K562 (cell line): ENCODE results near the gene ARHGAP12. TPM values are rescaled to one million over a fixed set of nuclear protein-coding genes. Genes with fewer than 3 reads are reported as not detected.
A peak's percentile ranks its signal among the peaks of the same experiment; 100 is the strongest.

Source experiments
- BCL6 ChIP-seq: fragments of 250-450 bp; sonication (Bioruptor Pico); IDR thresholded peaks from 2 replicates; pipeline ENCODE4 v1.4.0; 2020
- ETV6 ChIP-seq, 3 experiments: fragments of 150-350 bp in 1 of 3; sonication (generic) in 1 of 3; formaldehyde crosslinking in 1 of 3; IDR thresholded peaks; 2 replicates each; pipeline versions ENCODE4 v1.6.1 to v1.8.0; 2014 to 2022; ENCODE audit warnings: borderline replicate concordance in 2 of 3, low read depth in 2 of 3, antibody characterized with exemption in 1 of 3, low read length in 1 of 3, mild to moderate bottlenecking in 1 of 3, missing genetic modification reagents in 1 of 3
- FOXJ2 ChIP-seq: fragments of 200-800 bp; sonication (Bioruptor generic); IDR thresholded peaks from 2 replicates; pipeline ENCODE4 v1.6.1; 2016; ENCODE audit warnings: missing genetic modification characterization, missing compliant biosample characterization
- NFE2L1 ChIP-seq: fragments of 450-650 bp; IDR thresholded peaks from 2 replicates; pipeline ENCODE4 v1.6.1; 2016; ENCODE audit warnings: missing genetic modification characterization, low read depth, mild to moderate bottlenecking, missing compliant biosample characterization, moderate library complexity, borderline replicate concordance
- PML ChIP-seq: IDR thresholded peaks from 2 replicates; pipeline ENCODE4 v1.6.1; 2012; ENCODE audit warnings: low read length, inconsistent platforms
- SMC3 ChIP-seq: conservative IDR thresholded peaks from 2 replicates; pipeline ENCODE4 v1.6.1; 2011; ENCODE audit warnings: low read depth, low read length, improper control_type of control experiment; ENCODE audit not compliant: insufficient read depth
- TRIM24 ChIP-seq, 2 experiments: fragments of 450-650 bp; IDR thresholded peaks; 2 replicates each; pipeline ENCODE4 v1.6.1; 2016
- ZNF347 ChIP-seq: fragments of 450-650 bp; formaldehyde crosslinking; IDR thresholded peaks from 2 replicates; pipeline ENCODE4 v1.4.0; 2020; ENCODE audit warnings: low read depth, mild to moderate bottlenecking, moderate library complexity
- ZNF77 ChIP-seq: fragments of 250-450 bp; sonication (Bioruptor Pico); IDR thresholded peaks from 2 replicates; pipeline ENCODE4 v1.5.0; 2020
- polyA plus RNA-seq, 8 experiments: library from polyadenylated mRNA; depleted of rRNA in 4 of 8; stranded (reverse) in 5 of 8; unstranded in 3 of 8; fragments of >200 nt; fragmentation: Nextera tagmentation in 2 of 8; fragmentation: Illumina TruSeq in 1 of 8; extraction: Ambion mirVana in 2 of 8; extraction: Trizol in 1 of 8; gene quantifications; 2 replicates each; pipeline versions ENCODE4 v1.2.1 to v1.2.3, GENCODE V29; 2011 to 2014; ENCODE audit warnings: inconsistent platforms in 1 of 8, missing spikeins in 1 of 8
- total RNA-seq, 7 experiments: library from RNA; depleted of rRNA in 6 of 7; stranded (reverse); fragments of >200 nt in 6 of 7; fragmentation: Illumina TruSeq in 2 of 7; extraction: Trizol in 2 of 7; gene quantifications; 2 replicates each; pipeline versions ENCODE4 v1.2.1 to v1.2.3, GENCODE V29; 2011 to 2021; ENCODE audit warnings: low replicate concordance in 1 of 7
- TF ChIP-seq, protein P1 (sequence below), 2 experiments: fragments of 450-650 bp; formaldehyde crosslinking in 1 of 2; IDR thresholded peaks; 2 replicates each; pipeline versions ENCODE4 v1.4.0 to v1.6.1; 2014 to 2020; ENCODE audit warnings: mild to moderate bottlenecking in 2 of 2, borderline replicate concordance in 1 of 2, low read depth in 1 of 2
- TF ChIP-seq, protein P2 (sequence below): fragments of 450-650 bp; formaldehyde crosslinking; IDR thresholded peaks from 2 replicates; pipeline ENCODE4 v1.4.0; 2022; ENCODE audit warnings: mild to moderate bottlenecking, moderate library complexity
- TF ChIP-seq, protein P3 (sequence below): fragments of 450-650 bp; IDR thresholded peaks from 2 replicates; pipeline ENCODE4 v1.6.1; 2017; ENCODE audit warnings: mild to moderate bottlenecking, moderate library complexity
- TF ChIP-seq, protein P4 (sequence below), 3 experiments: IDR thresholded peaks in 2 of 3; conservative IDR thresholded peaks in 1 of 3; 2 replicates each; pipeline ENCODE4 v1.5.1; 2011 to 2012; ENCODE audit warnings: low read length in 3 of 3, mild to moderate bottlenecking in 3 of 3, control low read depth in 2 of 3, improper control_type of control experiment in 1 of 3, inconsistent platforms in 1 of 3, low read depth in 1 of 3, mixed read lengths in 1 of 3, moderate library complexity in 1 of 3; ENCODE audit not compliant: insufficient read depth in 2 of 3

Gene ARHGAP12
- total and polyA plus RNA-seq, 9 of the 15 experiments (the other 6 are each of a cell fraction or from before 2014, with no cell fraction given): 4.4 to 18.7 (median 10.1) TPM

DNA sequence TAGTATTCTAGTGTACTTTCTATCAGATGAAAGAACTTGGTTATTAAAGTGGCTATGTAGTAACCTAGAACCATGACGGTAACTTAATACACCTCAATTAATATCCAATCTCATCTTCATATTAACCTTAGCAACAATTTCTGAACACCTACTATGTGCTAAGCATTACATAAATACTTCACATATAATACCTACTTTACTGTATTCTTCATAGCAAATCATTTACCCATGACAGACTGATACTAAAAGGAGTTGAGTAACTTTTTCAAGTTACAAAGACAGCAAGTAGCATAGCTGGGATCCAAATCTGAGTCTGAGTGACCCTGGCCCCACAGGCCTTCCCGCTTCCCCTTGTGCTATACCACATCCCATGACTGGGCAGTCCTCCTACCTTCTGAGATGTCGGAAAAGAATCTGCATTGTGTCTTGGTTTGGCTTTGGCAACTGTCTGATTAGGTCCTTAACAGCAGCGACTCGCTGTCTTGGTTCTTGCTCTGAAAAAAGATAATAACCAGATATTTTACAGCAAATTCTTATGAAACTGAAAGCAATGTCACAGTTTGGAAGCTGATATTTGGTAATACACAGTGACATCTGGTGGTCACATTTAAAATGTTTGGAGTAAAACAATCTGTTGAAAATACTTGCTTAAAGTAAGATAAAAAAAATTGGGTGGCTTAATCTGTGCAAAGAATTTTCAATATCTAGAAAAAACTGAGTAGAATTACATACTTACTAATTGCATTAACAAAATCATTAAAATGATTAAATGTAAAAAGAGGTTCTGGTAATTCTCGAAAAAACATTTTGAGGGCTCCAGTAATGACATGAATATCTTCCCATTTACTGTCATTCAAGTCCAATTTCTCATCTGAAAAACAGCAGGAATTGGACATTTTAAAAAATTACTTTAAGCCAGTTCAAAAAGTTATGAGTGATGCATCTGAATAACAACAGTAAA lies 120.1 kb downstream of the ARHGAP12 start (continued):
- TF ChIP-seq, protein P1, sequence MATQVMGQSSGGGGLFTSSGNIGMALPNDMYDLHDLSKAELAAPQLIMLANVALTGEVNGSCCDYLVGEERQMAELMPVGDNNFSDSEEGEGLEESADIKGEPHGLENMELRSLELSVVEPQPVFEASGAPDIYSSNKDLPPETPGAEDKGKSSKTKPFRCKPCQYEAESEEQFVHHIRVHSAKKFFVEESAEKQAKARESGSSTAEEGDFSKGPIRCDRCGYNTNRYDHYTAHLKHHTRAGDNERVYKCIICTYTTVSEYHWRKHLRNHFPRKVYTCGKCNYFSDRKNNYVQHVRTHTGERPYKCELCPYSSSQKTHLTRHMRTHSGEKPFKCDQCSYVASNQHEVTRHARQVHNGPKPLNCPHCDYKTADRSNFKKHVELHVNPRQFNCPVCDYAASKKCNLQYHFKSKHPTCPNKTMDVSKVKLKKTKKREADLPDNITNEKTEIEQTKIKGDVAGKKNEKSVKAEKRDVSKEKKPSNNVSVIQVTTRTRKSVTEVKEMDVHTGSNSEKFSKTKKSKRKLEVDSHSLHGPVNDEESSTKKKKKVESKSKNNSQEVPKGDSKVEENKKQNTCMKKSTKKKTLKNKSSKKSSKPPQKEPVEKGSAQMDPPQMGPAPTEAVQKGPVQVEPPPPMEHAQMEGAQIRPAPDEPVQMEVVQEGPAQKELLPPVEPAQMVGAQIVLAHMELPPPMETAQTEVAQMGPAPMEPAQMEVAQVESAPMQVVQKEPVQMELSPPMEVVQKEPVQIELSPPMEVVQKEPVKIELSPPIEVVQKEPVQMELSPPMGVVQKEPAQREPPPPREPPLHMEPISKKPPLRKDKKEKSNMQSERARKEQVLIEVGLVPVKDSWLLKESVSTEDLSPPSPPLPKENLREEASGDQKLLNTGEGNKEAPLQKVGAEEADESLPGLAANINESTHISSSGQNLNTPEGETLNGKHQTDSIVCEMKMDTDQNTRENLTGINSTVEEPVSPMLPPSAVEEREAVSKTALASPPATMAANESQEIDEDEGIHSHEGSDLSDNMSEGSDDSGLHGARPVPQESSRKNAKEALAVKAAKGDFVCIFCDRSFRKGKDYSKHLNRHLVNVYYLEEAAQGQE (IDR thresholded peaks at IDR 0.05; ENCODE audit: borderline replicate concordance): peak; percentile 51; the same call in 1 of the 2 replicates
- TF ChIP-seq, protein P1 (CRISPR knock-in tag; IDR thresholded peaks at IDR 0.05; ENCODE audit: low read depth): no peak
- TF ChIP-seq BCL6 (CRISPR knock-in tag) (no peak), NFE2L1 (no peak), TRIM24 (IDR thresholded peaks at IDR 0.05) (peak in 1 of 2 experiments; percentile 22; a peak in 1 of 4 replicates), FOXJ2 (no peak), ZNF347 (CRISPR knock-in tag) (no peak), ZNF77 (CRISPR knock-in tag) (no peak), PML (no peak), SMC3 (0 out of 2 replicates have a peak, but pooled peaks have one; percentile 34), ETV6 (IDR thresholded peaks at IDR 0.05; ENCODE audit: borderline replicate concordance in 1 of 2, low read depth in 2 of 2, low read length in 1 of 2) (no peak), ETV6 (CRISPR knock-in tag; IDR thresholded peaks at IDR 0.05; ENCODE audit: borderline replicate concordance) (no peak)
- TF ChIP-seq, protein P2, sequence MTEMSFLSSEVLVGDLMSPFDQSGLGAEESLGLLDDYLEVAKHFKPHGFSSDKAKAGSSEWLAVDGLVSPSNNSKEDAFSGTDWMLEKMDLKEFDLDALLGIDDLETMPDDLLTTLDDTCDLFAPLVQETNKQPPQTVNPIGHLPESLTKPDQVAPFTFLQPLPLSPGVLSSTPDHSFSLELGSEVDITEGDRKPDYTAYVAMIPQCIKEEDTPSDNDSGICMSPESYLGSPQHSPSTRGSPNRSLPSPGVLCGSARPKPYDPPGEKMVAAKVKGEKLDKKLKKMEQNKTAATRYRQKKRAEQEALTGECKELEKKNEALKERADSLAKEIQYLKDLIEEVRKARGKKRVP (CRISPR knock-in tag): peak; percentile 7; the same call in 1 of the 2 replicates
- TF ChIP-seq, protein P3, sequence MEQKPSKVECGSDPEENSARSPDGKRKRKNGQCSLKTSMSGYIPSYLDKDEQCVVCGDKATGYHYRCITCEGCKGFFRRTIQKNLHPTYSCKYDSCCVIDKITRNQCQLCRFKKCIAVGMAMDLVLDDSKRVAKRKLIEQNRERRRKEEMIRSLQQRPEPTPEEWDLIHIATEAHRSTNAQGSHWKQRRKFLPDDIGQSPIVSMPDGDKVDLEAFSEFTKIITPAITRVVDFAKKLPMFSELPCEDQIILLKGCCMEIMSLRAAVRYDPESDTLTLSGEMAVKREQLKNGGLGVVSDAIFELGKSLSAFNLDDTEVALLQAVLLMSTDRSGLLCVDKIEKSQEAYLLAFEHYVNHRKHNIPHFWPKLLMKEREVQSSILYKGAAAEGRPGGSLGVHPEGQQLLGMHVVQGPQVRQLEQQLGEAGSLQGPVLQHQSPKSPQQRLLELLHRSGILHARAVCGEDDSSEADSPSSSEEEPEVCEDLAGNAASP: no peak
- TF ChIP-seq, protein P4, sequence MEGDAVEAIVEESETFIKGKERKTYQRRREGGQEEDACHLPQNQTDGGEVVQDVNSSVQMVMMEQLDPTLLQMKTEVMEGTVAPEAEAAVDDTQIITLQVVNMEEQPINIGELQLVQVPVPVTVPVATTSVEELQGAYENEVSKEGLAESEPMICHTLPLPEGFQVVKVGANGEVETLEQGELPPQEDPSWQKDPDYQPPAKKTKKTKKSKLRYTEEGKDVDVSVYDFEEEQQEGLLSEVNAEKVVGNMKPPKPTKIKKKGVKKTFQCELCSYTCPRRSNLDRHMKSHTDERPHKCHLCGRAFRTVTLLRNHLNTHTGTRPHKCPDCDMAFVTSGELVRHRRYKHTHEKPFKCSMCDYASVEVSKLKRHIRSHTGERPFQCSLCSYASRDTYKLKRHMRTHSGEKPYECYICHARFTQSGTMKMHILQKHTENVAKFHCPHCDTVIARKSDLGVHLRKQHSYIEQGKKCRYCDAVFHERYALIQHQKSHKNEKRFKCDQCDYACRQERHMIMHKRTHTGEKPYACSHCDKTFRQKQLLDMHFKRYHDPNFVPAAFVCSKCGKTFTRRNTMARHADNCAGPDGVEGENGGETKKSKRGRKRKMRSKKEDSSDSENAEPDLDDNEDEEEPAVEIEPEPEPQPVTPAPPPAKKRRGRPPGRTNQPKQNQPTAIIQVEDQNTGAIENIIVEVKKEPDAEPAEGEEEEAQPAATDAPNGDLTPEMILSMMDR (IDR thresholded peaks at IDR 0.05 in 2 of 3, conservative IDR thresholded peaks at IDR 0.05 in 1 of 3; ENCODE audit: insufficient read depth in 2 of 3, low read depth in 1 of 3, low read length in 3 of 3): peak; percentile 32 to 54 (median 43); a peak in 4 of 6 replicates
